Embryonic facial prominence (tissue), 1 donor: ENCODE results near the gene DNAJC3.
"Not testable (repeated sequence)": the region's sequence is repeated elsewhere in the genome, so short reads cannot be mapped to it uniquely, and the experiment has no call there.

Source experiments
- DNase-seq: peaks from one replicate; pipeline ENCODE4 v3.0.0-alpha.2; 2016; ENCODE audit errors: extremely low spot score

The DNAJC3 gene

DNA sequence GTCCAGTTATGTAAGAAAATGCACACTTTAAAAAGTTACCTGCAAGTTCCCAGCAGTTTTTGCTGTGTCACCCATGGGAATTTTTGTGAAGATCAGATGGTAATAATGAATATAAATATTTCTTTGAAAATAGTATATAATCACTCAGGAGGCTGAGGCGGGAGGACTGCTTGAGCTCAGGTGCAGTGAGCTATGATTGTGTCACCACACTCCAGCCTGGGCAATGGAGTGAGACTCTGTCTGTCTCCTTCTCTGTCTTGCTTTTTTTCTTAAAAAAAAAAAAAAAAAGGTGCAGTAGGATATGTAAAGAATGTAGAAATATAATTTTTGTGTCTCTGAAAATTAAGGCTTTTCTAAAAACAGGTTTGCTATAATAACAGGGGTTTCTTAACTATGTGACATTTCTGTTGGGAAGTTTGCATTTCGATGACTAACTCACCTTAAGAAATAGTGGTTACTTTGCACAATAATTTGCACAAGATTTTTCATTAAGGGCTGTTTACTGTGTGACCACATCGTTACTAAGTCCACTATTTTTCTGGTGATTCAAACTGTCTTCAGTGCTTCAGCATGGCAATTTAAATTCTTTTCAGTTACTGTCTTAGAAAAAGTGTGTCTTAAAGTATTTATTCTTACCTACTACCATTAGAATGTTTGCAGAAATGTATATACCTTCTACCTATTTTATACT, 37.3 kb downstream of the DNAJC3 start:
- no peak for DNase-seq

DNA sequence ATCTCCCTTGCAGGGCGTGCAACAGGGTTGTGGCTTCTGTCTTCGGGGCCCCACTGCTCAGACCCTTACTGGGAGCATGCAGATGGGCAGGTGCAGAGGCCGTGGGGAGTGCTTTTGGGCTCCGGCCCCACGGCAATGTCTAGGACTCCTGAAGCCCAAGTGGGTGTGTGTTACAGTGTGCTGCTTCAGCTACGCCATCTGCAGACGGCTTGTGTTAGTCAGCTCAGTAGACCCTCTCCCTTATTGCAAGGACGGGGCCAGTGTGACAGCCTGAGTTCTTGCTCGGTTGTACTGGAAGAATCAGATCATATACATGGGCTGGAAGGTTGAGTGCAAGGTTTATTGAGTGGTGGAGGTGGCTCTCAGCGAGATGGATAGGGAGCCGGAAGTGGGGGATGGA, 39.3 kb downstream of the DNAJC3 start:
- DNase-seq: no peak

DNA sequence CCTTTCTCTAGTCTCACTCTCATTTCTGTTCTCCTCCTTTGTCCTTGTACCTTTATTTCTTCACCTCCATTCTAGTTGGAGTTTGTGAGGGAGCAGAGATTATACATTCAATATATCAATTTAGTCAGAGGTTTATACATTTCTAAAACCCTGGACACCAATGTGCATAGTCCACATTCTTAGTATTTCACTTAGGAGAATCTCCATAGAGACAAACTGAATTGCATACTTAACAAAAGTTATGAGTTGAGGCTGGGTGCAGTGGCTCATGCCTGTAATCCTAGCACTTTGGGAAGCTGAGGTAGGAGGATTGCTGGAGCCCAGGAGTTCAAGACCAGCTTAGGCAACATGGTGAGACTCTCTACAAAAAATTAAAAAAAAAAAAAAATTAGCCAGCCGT, 45.3 kb downstream of the DNAJC3 start:
- DNase-seq: no peak

DNA sequence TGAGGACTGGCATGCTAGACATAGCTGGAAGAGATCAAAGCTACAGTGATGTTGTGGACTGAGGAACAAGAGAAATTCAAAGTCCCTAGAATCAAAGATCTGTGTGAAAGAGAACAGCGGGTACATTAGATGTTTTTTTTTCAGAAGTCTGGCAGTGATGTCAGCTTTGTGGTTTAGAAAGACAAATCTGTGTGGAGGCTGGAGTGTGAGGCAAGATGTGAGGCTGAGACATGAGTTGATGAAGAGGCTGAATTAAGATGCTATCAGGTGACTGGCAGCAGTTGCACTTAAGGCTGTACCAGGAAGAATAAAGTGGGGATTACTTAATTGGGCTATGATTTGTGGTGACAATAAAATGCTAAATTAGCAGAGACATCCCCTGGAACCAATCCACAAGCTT, 46.5 kb downstream of the DNAJC3 start:
- no peak for DNase-seq

DNA sequence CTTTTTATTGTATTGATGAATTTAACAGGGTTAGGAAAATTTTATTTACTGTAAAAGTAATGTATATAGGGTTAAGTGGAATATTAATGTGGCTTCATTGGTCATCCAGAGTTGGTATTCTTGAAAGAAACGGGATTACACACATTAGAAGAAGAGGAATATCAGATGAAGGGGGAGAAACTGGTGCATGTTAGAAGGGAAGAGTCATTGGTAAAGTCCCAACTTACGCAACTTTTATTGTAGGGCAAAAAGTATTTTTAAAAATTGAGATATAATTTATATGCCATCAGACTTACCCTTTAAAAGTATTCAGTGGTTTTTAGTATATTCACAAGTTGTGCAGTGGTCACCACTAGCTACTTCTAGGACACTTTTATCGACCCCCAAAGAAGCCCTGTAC, 47.3 kb downstream of the DNAJC3 start:
- no peak for DNase-seq

DNA sequence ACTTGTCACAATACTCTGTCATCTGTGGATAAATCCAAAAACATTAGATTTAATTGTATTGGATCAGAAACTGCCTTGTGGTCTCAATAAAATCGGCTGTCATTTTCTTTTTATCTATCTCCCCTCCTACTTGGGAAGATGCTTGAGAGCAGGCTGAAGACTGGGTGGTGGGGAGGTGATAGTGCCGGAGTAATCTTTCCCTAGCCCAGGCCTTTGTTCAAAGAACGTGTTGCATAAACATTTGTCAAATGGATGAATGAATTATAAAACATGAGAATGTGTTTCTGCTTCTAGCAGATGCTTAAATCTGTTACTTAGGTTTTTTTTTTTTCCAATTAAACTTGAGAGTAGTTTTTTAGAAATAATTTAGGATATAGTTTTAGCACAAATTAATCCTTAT, 49.9 kb downstream of the DNAJC3 start:
- DNase-seq: no peak

DNA sequence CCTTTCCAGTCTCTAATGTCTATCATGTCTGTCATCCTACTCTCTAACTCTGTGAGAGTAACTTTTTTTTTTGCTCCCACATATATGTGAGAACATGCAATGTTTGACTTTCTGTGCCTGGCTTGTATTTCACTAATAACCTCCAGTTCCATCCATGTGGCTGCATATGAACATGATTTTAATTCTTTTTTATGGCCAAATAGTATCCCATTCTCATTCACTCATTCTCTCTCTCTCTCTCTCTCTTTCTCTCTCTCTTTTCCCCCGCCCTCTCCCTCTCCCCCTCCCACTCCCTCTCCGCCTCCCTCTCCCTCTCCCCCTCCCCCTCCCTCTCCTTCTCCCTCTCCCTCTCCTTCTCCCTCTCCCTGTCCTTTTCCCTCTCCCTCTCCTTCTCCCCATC, 52.0 kb downstream of the DNAJC3 start:
- DNase-seq: no peak

DNA sequence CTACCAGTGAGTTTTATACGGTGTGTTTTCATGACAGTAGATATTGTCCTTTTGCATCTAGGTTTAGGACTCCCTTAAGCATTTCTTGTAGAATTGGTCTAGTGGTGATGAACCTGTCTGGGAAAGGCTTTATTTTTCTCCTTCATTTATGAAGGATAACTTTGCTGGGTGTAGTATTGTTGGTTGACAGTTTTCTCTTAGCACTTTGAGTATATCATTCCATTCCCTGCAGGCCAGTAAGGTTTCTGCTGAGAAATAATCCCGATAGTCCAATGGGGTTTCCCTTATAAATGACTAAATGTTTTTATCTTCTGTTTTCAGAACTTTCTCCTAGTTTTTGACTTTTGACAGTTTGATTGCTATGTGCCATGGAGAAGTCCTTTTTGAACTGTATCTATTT, 57.2 kb downstream of the DNAJC3 start:
- DNase-seq: no peak

DNA sequence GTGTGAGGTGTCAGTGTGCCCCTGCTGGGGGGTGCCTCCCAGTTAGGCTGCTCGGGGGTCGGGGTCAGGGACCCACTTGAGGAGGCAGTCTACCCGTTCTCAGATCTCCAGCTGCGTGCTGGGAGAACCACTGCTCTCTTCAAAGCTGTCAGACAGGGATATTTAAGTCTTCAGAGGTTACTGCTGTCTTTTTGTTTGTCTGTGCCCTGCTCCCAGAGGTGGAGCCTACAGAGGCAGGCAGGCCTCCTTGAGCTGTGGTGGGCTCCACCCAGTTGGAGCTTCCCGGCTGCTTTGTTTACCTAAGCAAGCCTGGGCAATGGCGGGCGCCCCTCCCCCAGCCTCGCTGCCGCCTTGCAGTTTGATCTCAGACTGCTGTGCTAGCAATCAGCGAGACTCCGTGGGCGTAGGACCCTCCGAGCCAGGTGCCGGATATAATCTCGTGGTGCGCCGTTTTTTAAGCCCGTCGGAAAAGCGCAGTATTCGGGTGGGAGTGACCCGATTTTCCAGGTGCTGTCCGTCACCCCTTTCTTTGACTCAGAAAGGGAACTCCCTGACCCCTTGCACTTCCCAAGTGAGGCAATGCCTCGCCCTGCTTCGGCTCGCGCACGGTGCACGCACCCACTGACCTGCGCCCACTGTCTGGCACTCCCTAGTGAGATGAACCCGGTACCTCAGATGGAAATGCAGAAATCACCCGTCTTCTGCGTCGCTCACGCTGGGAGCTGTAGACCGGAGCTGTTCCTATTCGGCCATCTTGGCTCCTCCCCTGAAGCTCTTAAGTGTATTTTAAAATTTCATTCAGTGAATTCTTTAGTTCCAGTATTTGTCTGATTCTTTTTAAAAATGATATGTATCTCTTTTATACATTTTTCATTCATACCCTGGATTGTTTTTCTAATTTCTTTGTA, 63.4 kb downstream of the DNAJC3 start:
- DNase-seq: not testable (repeated sequence)

DNA sequence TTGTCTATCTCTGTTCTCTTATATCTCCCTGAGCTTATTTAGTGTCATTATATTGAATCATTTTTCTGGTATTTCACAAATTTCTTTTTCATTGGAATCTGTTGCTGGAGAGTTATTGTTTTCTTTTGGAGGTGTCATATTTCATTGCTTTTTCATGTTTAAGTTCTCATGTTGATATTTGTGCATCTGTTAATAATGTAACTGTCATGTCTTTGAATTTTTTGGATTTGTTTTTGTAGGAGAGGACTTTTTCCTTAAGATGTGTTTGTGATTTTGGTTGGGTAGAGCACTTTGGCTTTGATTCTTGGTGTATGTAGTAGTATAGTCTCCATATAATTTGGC, 64.0 kb downstream of the DNAJC3 start:
- no peak for DNase-seq

DNA sequence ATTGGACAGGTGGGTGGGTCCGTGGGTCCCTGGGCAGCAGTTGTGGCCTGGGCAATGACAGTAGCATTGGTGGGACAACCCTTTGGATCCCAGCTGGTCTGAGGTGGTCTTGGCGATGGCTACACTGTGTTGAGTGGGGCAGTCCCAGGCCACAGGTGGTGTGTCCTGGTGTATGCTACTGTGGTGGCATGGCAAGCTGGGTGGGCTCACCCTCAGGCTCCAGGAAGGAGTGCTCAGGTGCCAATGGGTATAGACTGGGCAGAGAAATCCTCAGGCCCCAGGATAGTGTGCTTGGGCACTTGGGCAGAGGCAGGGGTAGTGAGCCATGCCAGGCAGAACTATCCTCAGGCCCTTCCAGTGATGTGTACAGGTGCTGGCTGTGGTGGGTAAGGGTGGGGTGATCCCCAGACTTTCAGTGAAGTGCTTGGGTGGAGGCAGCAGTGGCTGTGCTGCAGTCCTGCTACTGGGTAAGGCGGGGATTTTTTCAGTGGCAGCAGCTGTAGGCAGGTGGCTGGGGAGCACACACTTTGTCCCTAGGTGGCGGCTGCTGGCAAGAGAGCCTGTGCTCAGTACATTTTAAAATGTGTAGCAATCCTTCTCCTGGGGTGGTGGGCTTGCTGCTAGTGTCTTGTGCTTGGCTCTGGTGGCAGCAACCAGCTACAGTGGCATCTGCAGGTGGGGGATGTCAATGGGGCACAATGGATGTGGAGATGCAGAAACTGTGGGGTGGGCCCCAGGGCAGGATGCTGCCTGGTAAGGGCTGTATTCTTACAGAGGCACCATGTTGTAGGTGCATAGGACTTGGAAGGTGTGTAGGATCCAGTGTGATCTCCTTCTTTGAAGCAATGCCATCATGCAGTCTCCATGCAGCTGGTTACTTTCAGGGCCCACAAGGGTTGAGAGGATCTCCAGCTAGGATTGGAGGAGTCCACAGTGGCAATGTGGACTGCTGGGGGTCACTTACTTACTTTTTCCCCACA, 64.9 kb downstream of the DNAJC3 start:
- no peak for DNase-seq

DNA sequence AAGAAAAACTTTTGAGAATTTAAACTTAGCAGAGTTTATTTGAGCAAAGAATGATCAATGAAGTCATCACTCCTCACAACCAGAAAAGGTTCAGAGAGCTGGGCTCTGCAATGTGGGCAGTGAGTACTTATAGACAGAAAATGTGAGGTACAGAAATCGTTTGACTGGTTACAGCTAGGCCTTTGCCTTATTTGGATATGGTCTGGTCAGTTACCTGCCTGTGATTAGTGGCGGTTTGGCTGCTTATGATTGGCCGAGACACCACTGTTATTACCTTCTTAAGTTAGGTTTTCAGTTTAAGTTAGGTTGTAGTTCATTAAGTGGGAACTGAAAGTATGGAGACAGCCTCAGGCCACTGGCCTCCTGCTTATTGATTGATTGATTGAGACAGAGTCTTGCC, 66.3 kb downstream of the DNAJC3 start:
- DNase-seq: no peak

DNA sequence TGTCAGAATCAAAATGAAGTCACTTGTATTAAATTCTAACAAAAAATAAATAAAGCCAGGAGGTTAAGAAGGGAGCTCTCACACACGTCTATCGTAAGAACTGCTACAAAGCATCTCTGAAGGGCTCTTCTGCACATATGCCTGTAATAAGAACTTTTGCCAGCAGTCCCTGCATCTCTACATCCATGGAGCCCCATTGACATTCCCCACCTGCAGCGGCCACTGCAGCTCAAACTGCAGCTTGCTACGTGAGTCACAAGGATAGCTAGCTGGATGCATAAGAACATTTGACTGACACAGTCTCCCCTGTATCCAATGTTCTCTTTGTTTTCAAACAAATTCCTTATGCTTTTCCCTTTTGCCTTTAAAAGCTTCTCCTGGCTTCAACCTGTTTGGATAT, 68.3 kb downstream of the DNAJC3 start:
- DNase-seq: no peak

DNA sequence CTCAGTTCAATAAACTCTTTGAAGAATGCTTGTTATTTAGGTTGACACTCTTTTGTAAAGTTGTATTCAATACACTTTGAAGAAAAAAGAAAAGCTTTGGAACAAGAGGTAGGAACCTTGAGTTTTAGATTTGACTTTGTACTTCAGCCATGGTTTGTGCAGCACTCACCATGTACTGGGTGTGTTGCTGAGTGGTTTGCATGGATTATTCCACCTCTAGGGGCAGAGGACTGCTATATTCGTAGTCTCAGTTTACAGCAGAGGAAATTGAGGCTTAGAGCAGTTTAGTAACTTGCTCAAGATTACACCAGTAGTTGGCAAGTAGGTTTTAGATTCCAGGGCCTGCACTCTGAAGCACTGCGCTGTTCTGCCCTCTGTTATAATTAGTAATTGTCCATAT, 68.8 kb downstream of the DNAJC3 start:
- no peak for DNase-seq

DNA sequence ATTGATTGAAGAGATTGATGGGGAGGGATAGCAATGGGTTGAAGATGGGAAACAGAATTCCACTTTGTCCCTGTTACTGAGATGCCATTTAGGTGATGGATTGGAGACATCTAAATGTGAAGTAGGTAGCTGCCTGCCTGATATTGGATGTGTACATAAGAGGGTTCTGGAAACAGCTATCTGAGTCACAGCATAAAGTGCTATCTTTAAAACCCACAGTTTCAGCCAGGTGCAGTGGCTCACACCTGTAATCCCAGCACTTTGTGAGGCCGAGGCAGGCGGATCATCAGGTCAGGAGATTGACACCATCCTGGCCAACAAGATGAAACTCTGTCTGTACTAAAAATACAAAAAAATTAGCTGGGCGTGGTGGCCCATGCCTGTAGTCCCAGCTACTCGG, 72.6 kb downstream of the DNAJC3 start:
- DNase-seq: no peak

DNA sequence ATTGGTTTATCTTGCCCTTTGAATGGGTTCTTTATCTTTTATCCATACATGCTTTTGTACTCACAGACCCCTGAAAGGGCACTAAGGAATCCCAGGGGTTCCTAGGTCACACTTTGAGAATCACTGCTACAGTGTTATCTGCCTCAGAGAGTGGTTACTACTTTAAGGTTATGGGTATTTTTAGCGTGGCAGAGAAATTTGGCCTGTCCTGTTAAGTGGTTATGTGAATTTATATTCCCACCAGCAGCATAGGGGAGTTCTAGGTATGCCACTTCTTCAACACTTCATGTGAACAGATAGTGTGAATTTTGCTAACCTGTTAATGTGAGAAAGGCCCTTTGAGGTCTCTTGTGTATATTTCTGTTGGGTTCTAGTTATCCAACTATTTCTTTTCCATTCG, 75.7 kb downstream of the DNAJC3 start:
- no peak for DNase-seq

DNA sequence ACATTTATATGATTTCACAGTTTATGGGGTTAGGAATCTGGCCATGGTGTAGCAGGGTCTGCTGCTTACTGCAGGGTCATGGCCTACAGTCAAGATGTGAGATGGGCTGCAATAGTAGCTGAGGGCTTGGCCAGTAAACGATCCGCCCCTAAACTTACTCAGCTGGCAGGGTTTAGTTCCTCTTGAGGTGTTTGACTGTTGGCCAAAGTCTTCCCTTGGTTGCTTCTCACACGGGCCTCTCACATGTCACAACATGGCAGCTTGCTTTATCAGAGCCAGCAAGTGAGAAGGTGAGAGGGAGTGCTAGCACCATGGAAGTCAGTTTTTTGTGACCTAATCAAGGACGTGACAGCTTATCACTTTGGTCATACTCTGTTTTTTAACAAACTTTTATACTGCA, 77.1 kb downstream of the DNAJC3 start:
- DNase-seq: no peak

DNA sequence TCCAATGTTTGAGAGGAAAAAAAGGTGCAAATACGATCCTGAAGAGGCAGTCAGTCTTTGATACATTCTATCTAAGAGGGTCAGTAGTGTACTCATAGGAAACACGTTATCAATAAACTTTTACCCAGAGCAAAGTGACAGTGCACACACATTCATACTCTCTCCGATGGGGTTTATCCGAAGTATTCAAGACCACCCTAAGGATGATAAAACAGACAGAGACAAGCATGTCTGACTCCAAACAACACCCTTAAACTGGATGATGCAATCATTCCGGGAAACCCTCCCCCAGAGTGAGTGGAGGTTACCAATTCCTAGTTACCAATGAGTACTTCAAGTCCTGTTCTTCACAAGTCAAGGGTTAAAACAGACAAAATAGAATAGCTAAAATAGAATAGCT, 79.1 kb downstream of the DNAJC3 start:
- DNase-seq: no peak

DNA sequence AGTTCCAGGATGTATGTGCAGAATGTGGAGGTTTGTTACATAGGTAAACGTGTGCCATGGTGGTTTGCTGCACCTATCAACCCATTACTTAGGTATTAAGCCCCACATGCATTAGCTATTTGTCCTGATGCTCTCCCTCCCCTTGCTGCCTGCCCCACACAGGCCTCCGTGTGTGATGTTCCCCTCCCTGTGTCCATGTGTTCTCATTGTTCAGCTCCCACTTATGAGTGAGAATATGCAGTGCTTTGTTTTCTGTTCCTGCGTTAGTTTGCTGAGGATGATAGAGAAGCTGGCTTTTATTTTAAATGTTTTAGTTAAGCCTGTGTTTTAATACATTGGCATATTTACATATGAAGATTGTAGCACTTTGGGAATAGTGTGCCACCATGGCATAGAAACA, 85.7 kb downstream of the DNAJC3 start:
- DNase-seq: not testable (repeated sequence)

DNA sequence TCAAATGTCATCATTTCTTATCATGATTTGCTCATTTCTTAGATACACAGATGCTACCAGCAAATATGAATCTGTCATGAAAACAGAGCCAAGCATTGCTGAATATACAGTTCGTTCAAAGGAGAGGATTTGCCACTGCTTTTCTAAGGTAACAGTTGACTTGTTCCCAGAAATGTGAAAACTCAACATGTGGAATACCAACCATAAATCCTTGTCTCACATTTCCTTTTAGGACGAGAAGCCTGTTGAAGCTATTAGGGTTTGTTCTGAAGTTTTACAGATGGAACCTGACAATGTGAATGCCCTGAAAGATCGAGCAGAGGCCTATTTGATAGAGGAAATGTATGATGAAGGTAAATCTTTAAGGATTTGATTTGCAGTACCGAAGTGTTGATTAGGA, 86.7 kb downstream of the DNAJC3 start:
- DNase-seq: no peak

DNA sequence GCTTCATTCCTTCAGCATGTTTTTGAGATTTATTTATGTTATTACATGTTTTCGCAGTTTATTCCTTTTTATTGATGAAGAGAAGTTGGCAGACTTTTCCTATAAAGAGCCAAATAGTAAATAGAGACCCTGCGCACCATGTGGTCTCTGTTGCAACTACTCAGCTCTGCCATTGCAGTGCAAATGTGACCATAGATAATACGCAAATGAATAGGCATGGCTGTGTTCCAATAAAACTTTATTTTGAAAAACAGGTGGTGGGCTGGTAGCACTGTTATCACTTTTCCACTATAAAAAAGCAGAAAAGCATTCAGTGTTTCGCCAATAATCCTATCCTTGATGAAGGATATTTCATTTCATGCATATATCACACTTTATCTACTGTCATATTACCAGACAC, 95.0 kb downstream of the DNAJC3 start:
- no peak for DNase-seq

DNA sequence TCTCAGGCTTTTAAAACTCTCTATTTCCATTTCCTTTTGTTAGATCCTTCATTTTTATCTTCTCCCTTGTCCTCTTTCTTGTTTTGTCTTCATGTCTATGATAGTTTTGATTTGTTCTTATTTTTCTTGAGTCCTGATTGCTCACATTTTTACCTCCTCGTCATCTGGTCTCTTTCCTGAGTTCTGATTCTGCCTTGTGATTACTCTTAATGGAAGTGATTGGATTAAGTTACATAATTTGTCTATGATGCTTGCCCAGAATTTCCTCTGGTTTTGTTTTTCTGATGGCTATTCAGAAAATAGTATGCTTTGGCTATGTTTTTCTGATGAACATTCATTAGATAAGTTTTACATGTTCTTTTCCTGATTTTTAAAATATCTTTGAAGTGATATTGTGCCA, 102.6 kb downstream of the DNAJC3 start:
- DNase-seq: no peak
